ENCODE results near the gene CBLN1. TPM values are rescaled to one million over a fixed set of nuclear protein-coding genes. Genes with fewer than 3 reads are reported as not detected.

Gene CBLN1
- total RNA-seq, 1 experiment from 2014 or later, result not detected

DNA sequence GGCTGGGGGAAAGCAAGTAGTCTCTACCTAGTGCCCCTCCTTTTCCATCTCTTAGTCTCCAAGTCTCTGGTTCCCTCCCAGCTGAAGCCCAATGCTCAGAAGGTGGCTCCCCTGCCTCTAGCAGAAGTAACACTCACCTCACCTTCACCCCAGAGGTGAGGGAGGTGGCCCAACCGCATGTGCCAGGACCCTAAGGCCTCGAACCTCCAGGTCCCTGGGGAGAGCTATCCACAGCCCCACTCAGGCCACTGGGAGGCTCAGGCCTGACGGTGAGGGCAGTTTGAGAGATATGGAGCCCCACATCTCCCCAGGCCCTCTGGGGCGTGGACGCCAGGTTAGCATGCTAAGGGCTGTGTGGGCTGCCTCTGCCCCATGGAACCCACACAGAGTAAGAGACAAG lies 5.8 kb downstream of the CBLN1 start:
- DNase-seq (ENCODE audit: low read depth, low spot score), result no peak
- intact Hi-C loops (cut with micrococcal nuclease), result no loop called here
- H2AFZ ChIP-seq (ENCODE audit: low read depth, low read length, poor library complexity, severe bottlenecking), result no peak overlapping the region
- no peaks in the 10 kb centered on the region for H3K36me3 ChIP-seq (ENCODE audit: control insufficient read depth in 1 of 2, insufficient read depth in 2 of 2, low read length in 2 of 2)
- H3K27ac ChIP-seq (ENCODE audit: low read depth, low read length), result no peak overlapping the region
- TF ChIP-seq ELF1 (IDR thresholded peaks at IDR 0.05; ENCODE audit: borderline replicate concordance, low read depth) (no peak), SRF (IDR thresholded peaks at IDR 0.05; ENCODE audit: low read depth) (no peak), RAD21 (IDR thresholded peaks at IDR 0.05; ENCODE audit: low read depth) (no peak), ZFX (IDR thresholded peaks at IDR 0.05) (no peak), YY1 (IDR thresholded peaks at IDR 0.05; ENCODE audit: extremely low read depth, insufficient replicate concordance, low read depth, low read length) (no peak), EZH2phosphoT487 (IDR thresholded peaks at IDR 0.05; ENCODE audit: borderline replicate concordance) (no peak), ZNF274 (IDR thresholded peaks at IDR 0.05; ENCODE audit: low read depth, low read length) (no peak), EZH2 (IDR thresholded peaks at IDR 0.05) (no peak), TCF7L2 (IDR thresholded peaks at IDR 0.05; ENCODE audit: borderline replicate concordance, extremely low read depth, insufficient read depth, insufficient read length) (no peak), CEBPB (IDR thresholded peaks at IDR 0.05; ENCODE audit: low read depth) (no peak), SIN3A (IDR thresholded peaks at IDR 0.05; ENCODE audit: low read depth) (no peak), POLR2AphosphoS5 (IDR thresholded peaks at IDR 0.05; ENCODE audit: low read depth, low read length) (no peak), POLR2A (IDR thresholded peaks at IDR 0.05; ENCODE audit: borderline replicate concordance, extremely low read depth, insufficient read depth, insufficient read length) (no peak), SP1 (IDR thresholded peaks at IDR 0.05; ENCODE audit: low read depth) (no peak), CBX3 (IDR thresholded peaks at IDR 0.05; ENCODE audit: low read depth) (no peak)
- TF ChIP-seq, protein P1, sequence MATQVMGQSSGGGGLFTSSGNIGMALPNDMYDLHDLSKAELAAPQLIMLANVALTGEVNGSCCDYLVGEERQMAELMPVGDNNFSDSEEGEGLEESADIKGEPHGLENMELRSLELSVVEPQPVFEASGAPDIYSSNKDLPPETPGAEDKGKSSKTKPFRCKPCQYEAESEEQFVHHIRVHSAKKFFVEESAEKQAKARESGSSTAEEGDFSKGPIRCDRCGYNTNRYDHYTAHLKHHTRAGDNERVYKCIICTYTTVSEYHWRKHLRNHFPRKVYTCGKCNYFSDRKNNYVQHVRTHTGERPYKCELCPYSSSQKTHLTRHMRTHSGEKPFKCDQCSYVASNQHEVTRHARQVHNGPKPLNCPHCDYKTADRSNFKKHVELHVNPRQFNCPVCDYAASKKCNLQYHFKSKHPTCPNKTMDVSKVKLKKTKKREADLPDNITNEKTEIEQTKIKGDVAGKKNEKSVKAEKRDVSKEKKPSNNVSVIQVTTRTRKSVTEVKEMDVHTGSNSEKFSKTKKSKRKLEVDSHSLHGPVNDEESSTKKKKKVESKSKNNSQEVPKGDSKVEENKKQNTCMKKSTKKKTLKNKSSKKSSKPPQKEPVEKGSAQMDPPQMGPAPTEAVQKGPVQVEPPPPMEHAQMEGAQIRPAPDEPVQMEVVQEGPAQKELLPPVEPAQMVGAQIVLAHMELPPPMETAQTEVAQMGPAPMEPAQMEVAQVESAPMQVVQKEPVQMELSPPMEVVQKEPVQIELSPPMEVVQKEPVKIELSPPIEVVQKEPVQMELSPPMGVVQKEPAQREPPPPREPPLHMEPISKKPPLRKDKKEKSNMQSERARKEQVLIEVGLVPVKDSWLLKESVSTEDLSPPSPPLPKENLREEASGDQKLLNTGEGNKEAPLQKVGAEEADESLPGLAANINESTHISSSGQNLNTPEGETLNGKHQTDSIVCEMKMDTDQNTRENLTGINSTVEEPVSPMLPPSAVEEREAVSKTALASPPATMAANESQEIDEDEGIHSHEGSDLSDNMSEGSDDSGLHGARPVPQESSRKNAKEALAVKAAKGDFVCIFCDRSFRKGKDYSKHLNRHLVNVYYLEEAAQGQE (IDR thresholded peaks at IDR 0.05; ENCODE audit: low read depth), result no peak
- TF ChIP-seq, protein P2, sequence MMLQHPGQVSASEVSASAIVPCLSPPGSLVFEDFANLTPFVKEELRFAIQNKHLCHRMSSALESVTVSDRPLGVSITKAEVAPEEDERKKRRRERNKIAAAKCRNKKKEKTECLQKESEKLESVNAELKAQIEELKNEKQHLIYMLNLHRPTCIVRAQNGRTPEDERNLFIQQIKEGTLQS (IDR thresholded peaks at IDR 0.05), result no peak
- TF ChIP-seq, protein P3, sequence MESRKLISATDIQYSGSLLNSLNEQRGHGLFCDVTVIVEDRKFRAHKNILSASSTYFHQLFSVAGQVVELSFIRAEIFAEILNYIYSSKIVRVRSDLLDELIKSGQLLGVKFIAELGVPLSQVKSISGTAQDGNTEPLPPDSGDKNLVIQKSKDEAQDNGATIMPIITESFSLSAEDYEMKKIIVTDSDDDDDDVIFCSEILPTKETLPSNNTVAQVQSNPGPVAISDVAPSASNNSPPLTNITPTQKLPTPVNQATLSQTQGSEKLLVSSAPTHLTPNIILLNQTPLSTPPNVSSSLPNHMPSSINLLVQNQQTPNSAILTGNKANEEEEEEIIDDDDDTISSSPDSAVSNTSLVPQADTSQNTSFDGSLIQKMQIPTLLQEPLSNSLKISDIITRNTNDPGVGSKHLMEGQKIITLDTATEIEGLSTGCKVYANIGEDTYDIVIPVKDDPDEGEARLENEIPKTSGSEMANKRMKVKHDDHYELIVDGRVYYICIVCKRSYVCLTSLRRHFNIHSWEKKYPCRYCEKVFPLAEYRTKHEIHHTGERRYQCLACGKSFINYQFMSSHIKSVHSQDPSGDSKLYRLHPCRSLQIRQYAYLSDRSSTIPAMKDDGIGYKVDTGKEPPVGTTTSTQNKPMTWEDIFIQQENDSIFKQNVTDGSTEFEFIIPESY (IDR thresholded peaks at IDR 0.05; ENCODE audit: extremely low read depth, insufficient replicate concordance, low read length), result no peak
- TF ChIP-seq, protein P4, sequence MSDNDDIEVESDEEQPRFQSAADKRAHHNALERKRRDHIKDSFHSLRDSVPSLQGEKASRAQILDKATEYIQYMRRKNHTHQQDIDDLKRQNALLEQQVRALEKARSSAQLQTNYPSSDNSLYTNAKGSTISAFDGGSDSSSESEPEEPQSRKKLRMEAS (IDR thresholded peaks at IDR 0.05), result no peak
- TF ChIP-seq, protein P5, sequence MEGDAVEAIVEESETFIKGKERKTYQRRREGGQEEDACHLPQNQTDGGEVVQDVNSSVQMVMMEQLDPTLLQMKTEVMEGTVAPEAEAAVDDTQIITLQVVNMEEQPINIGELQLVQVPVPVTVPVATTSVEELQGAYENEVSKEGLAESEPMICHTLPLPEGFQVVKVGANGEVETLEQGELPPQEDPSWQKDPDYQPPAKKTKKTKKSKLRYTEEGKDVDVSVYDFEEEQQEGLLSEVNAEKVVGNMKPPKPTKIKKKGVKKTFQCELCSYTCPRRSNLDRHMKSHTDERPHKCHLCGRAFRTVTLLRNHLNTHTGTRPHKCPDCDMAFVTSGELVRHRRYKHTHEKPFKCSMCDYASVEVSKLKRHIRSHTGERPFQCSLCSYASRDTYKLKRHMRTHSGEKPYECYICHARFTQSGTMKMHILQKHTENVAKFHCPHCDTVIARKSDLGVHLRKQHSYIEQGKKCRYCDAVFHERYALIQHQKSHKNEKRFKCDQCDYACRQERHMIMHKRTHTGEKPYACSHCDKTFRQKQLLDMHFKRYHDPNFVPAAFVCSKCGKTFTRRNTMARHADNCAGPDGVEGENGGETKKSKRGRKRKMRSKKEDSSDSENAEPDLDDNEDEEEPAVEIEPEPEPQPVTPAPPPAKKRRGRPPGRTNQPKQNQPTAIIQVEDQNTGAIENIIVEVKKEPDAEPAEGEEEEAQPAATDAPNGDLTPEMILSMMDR (IDR thresholded peaks at IDR 0.05 in 2 of 3, conservative IDR thresholded peaks at IDR 0.05 in 1 of 3; ENCODE audit: borderline replicate concordance in 1 of 3, insufficient read depth in 1 of 3, low read depth in 2 of 3, low read length in 2 of 3), result no peak
- POLR2A ChIA-PET, result no interaction called here
- H3K4me2 ChIP-seq (ENCODE audit: low read length), result no peak overlapping the region
- H3K4me3 ChIP-seq (replicated peaks in 1 of 2; ENCODE audit: low read depth in 1 of 2, low read length in 2 of 2), result no peak overlapping the region
- ATAC-seq, result no peak
- no peaks in the 10 kb centered on the region for H3K79me2 ChIP-seq (ENCODE audit: insufficient read depth, low read length)
- RAD21 ChIA-PET (ENCODE audit: low non-redundant PET in 1 of 2, low total read pairs in 2 of 2, uncharacterized antibody in 2 of 2, unreplicated experiment in 2 of 2), result no interaction called here
- no peak overlapping the region for H3K9ac ChIP-seq (ENCODE audit: low read length)
- H3K4me1 ChIP-seq (ENCODE audit: control insufficient read depth in 1 of 2, insufficient read depth in 2 of 2, low read length in 2 of 2), result no peaks in the 10 kb centered on the region
- H4K20me1 ChIP-seq (ENCODE audit: insufficient read depth), result no peaks in the 10 kb centered on the region
- H3K9me2 ChIP-seq (ENCODE audit: insufficient read depth), result no peaks in the 10 kb centered on the region
- H3K9me3 ChIP-seq (ENCODE audit: control insufficient read depth in 1 of 2, insufficient read depth in 1 of 2, low read depth in 1 of 2, low read length in 2 of 2), result no peaks in the 10 kb centered on the region
- no TSS peak for BruUV-seq (replicated peaks)
- CTCF ChIA-PET, result no interaction called here
- H3K27me3 ChIP-seq (ENCODE audit: insufficient read depth, low read length), result peaks cover 30% of the 10 kb centered on the region; the same call in 1 of the 2 replicates
